ENCODE data around the gene MASP1. TPM values are rescaled to one million over a fixed set of nuclear protein-coding genes. Genes with fewer than 3 reads are reported as not detected.

The MASP1 gene
- total RNA-seq, 1 experiment from 2014 or later, result not detected

- ChIA-PET POLR2A (no interaction called here), CTCF (no interaction called here)
- H3K9me3 ChIP-seq (ENCODE audit: control insufficient read depth, insufficient read depth, low read depth, low read length), result no peaks in the 10 kb centered on the region
- DNase-seq (ENCODE audit: low read depth, low spot score) (no peak), ATAC-seq (peak; percentile 69; the same call in 1 of the 2 replicates)
- TF ChIP-seq, protein P1, sequence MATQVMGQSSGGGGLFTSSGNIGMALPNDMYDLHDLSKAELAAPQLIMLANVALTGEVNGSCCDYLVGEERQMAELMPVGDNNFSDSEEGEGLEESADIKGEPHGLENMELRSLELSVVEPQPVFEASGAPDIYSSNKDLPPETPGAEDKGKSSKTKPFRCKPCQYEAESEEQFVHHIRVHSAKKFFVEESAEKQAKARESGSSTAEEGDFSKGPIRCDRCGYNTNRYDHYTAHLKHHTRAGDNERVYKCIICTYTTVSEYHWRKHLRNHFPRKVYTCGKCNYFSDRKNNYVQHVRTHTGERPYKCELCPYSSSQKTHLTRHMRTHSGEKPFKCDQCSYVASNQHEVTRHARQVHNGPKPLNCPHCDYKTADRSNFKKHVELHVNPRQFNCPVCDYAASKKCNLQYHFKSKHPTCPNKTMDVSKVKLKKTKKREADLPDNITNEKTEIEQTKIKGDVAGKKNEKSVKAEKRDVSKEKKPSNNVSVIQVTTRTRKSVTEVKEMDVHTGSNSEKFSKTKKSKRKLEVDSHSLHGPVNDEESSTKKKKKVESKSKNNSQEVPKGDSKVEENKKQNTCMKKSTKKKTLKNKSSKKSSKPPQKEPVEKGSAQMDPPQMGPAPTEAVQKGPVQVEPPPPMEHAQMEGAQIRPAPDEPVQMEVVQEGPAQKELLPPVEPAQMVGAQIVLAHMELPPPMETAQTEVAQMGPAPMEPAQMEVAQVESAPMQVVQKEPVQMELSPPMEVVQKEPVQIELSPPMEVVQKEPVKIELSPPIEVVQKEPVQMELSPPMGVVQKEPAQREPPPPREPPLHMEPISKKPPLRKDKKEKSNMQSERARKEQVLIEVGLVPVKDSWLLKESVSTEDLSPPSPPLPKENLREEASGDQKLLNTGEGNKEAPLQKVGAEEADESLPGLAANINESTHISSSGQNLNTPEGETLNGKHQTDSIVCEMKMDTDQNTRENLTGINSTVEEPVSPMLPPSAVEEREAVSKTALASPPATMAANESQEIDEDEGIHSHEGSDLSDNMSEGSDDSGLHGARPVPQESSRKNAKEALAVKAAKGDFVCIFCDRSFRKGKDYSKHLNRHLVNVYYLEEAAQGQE (IDR thresholded peaks at IDR 0.05; ENCODE audit: insufficient read depth in 1 of 2, low read depth in 2 of 2, low read length in 1 of 2), result no peak
- TF ChIP-seq TCF7L2 (IDR thresholded peaks at IDR 0.05; ENCODE audit: low read depth, low read length), result no peak
- TF ChIP-seq POLR2AphosphoS5 (IDR thresholded peaks at IDR 0.05; ENCODE audit: low read depth, low read length), result no peak
- no peak for TF ChIP-seq SIN3A (IDR thresholded peaks at IDR 0.05; ENCODE audit: borderline replicate concordance, insufficient read depth, low read depth, low read length)
- TF ChIP-seq CTCF (IDR thresholded peaks at IDR 0.05), result no peak
- H3K36me3 ChIP-seq (ENCODE audit: control insufficient read depth, insufficient read depth, low read length), result no peaks in the 10 kb centered on the region
- H3K4me3 ChIP-seq (ENCODE audit: low read depth in 2 of 2, low read length in 2 of 2), result no peak overlapping the region; a peak in 1 of 4 replicates
- intact Hi-C loops (cut with micrococcal nuclease; ENCODE audit: unreplicated experiment) (no loop called here), in situ Hi-C loops (cut with HindIII; ENCODE audit: low pct_unique_long_range_greater_than_20kb, low sequenced_read_pairs) (no loop called here)
- no peaks in the 10 kb centered on the region for H3K4me1 ChIP-seq (ENCODE audit: control insufficient read depth, insufficient read depth, low read length)
- no peaks in the 10 kb centered on the region; the same call in 1 of the 2 replicates for H3K27me3 ChIP-seq (ENCODE audit: control insufficient read depth, insufficient read depth, low read length)
- BruUV-seq (replicated peaks), result no TSS peak
- no peak overlapping the region for H3K27ac ChIP-seq (ENCODE audit: low read length)
Observed at GRCh38 chr3:187291001-187291511, 481 bp downstream of the MASP1 start.

DNA sequence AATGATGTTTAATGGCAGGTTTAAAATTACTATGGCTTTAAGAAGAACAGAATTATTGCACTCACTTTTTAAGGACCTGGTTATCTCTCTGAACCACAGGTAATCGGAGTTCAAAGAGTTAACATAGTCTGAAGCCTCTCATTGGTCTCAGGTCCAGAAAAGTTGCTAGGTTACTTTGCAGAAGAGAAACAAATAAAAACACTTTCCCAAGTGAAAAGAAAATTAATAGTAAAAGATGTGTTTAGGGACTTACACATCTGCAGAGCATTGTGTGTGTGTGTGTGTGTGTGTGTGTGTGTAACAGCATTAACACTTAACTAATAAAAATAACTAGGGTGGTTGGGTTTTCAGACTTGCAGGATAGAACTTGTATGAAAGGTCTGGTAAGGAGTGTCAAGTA is 1.0 kb downstream of the MASP1 start:
- no TSS peak for BruUV-seq (replicated peaks)
- no peak overlapping the region for H3K4me3 ChIP-seq (ENCODE audit: low read depth in 2 of 2, low read length in 2 of 2)
- no peak for DNase-seq (ENCODE audit: low read depth, low spot score)
- no peaks in the 10 kb centered on the region for H3K36me3 ChIP-seq (ENCODE audit: control insufficient read depth, insufficient read depth, low read length)
- H3K4me1 ChIP-seq (ENCODE audit: control insufficient read depth, insufficient read depth, low read length), result no peaks in the 10 kb centered on the region
- no peaks in the 10 kb centered on the region; the same call in 1 of the 2 replicates for H3K27me3 ChIP-seq (ENCODE audit: control insufficient read depth, insufficient read depth, low read length)
- no peaks in the 10 kb centered on the region for H3K9me3 ChIP-seq (ENCODE audit: control insufficient read depth, insufficient read depth, low read depth, low read length)
- ChIA-PET CTCF (no interaction called here), POLR2A (no interaction called here)
- no peak overlapping the region for H3K27ac ChIP-seq (ENCODE audit: low read length)
- in situ Hi-C loops (cut with HindIII; ENCODE audit: low pct_unique_long_range_greater_than_20kb, low sequenced_read_pairs), result no loop called here
- TF ChIP-seq TCF7L2 (IDR thresholded peaks at IDR 0.05; ENCODE audit: low read depth, low read length), result no peak
- ATAC-seq, result no peak
- intact Hi-C loops (cut with micrococcal nuclease; ENCODE audit: unreplicated experiment), result no loop called here

GRCh38 chr3:187288855-187289605 is 2.5 kb downstream of the MASP1 start:
- CTCF ChIA-PET, result no interaction called here
- in situ Hi-C loops (cut with HindIII; ENCODE audit: low pct_unique_long_range_greater_than_20kb, low sequenced_read_pairs), result no loop called here
- no peaks in the 10 kb centered on the region; the same call in 1 of the 2 replicates for H3K27me3 ChIP-seq (ENCODE audit: control insufficient read depth, insufficient read depth, low read length)

More at GRCh38 chr3:187288855-187289605, 2.5 kb downstream of the MASP1 start:
- ATAC-seq, result no peak
- intact Hi-C loops (cut with micrococcal nuclease; ENCODE audit: unreplicated experiment), result no loop called here
- DNase-seq (ENCODE audit: low read depth, low spot score), result no peak
- H3K36me3 ChIP-seq (ENCODE audit: control insufficient read depth, insufficient read depth, low read length), result no peaks in the 10 kb centered on the region
- H3K9me3 ChIP-seq (ENCODE audit: control insufficient read depth, insufficient read depth, low read depth, low read length), result no peaks in the 10 kb centered on the region
- H3K27ac ChIP-seq (ENCODE audit: low read length), result no peak overlapping the region
- POLR2A ChIA-PET, result no interaction called here
- no peaks in the 10 kb centered on the region for H3K4me1 ChIP-seq (ENCODE audit: control insufficient read depth, insufficient read depth, low read length)
- H3K4me3 ChIP-seq (ENCODE audit: low read depth in 2 of 2, low read length in 2 of 2), result no peak overlapping the region
- TF ChIP-seq, protein P1 (IDR thresholded peaks at IDR 0.05; ENCODE audit: insufficient read depth in 1 of 2, low read depth in 2 of 2, low read length in 1 of 2), result no peak
- no peak for TF ChIP-seq TCF7L2 (IDR thresholded peaks at IDR 0.05; ENCODE audit: low read depth, low read length)
- no peak for TF ChIP-seq CTCF (IDR thresholded peaks at IDR 0.05)
- TF ChIP-seq SIN3A (IDR thresholded peaks at IDR 0.05; ENCODE audit: borderline replicate concordance, insufficient read depth, low read depth, low read length), result no peak
- TF ChIP-seq POLR2AphosphoS5 (IDR thresholded peaks at IDR 0.05; ENCODE audit: low read depth, low read length), result no peak
- BruUV-seq (replicated peaks), result no TSS peak
